SK-N-MC (cell line): ENCODE results near the gene EXOC1.

Experiments
- DNase-seq: peaks from one replicate; pipeline ENCODE4 v3.0.0-alpha.2; 2011; ENCODE audit warnings: low read depth, low spot score
- H3K27ac ChIP-seq: fragments of 200-600 bp; sonication (generic); 2 replicates; pipeline ENCODE4 v1.5.1; 2016; ENCODE audit warnings: mixed run types
- H3K36me3 ChIP-seq: fragments of 200-600 bp; sonication (generic); 2 replicates; pipeline ENCODE4 v1.6.1; 2017; ENCODE audit warnings: antibody characterized with exemption, low read length, mixed read lengths; ENCODE audit not compliant: insufficient read depth
- H3K4me3 ChIP-seq: fragments of 200-600 bp; sonication (generic); 2 replicates; pipeline ENCODE4 v1.5.1; 2016
- H3K9ac ChIP-seq: fragments of 200-600 bp; sonication (generic); 2 replicates; pipeline ENCODE4 v1.8.0; 2017; ENCODE audit warnings: mixed run types, mixed read lengths; ENCODE audit not compliant: insufficient read length
- H3K9me3 ChIP-seq: fragments of 200-600 bp; sonication (generic); 2 replicates; pipeline ENCODE4 v1.6.1; 2017; ENCODE audit warnings: low read depth, mild to moderate bottlenecking, antibody characterized with exemption, low read length, moderate library complexity, mixed read lengths
- EZH2 ChIP-seq: fragments of 200-600 bp; sonication (generic); IDR thresholded peaks from one replicate; pipeline ENCODE4 v1.6.1; 2017; ENCODE audit warnings: antibody characterized with exemption
- FOXP2 ChIP-seq: optimal IDR thresholded peaks from 2 replicates; pipeline ENCODE3; 2011; ENCODE audit warnings: mild to moderate bottlenecking, moderate library complexity; ENCODE audit not compliant: insufficient read depth; ENCODE audit errors: extremely low read length, control extremely low read depth
- POLR2AphosphoS5 ChIP-seq: IDR thresholded peaks from 2 replicates; pipeline ENCODE4 v1.6.1; 2012; ENCODE audit warnings: mild to moderate bottlenecking, low read depth, low read length, borderline replicate concordance

The EXOC1 gene

GRCh38 chr4:55947912-55948725 lies 94.7 kb downstream of the EXOC1 start:
- Histone ChIP-seq H3K36me3 (peaks cover 16% of the 10 kb centered on the region), H3K27ac (peak overlapping the region; percentile 2), H3K9ac (no peak overlapping the region), H3K4me3 (peak overlapping the region; percentile 91), H3K9me3 (no peaks in the 10 kb centered on the region)
- DNase-seq: no peak
- TF ChIP-seq EZH2: no peak
- TF ChIP-seq FOXP2: no peak
- no peak for TF ChIP-seq POLR2AphosphoS5

GRCh38 chr4:55948726-55949481 lies 95.5 kb downstream of the EXOC1 start, which contains the start of gene CEP135:
Gene CEP135, plus strand, starts transcription at chr4:55948945. Its CDS starts 3,186 bp downstream, at chr4:55952131.
- peak; percentile 91 for TF ChIP-seq FOXP2
- TF ChIP-seq POLR2AphosphoS5: peak; percentile 63; the same call in 1 of the 2 replicates
- TF ChIP-seq EZH2: no peak
- Histone ChIP-seq H3K9me3 (no peaks in the 10 kb centered on the region), H3K4me3 (peak within 1 kb of the TSS; percentile 91), H3K27ac (peak within 1 kb of the TSS; percentile 2), H3K9ac (peak within 1 kb of the TSS; percentile 84), H3K36me3 (peaks cover 20% of the 10 kb centered on the region)
- no peak for DNase-seq

GRCh38 chr4:55949482-55949802 lies 96.0 kb downstream of the EXOC1 start:
- TF ChIP-seq FOXP2: no peak
- no peak for TF ChIP-seq EZH2
- TF ChIP-seq POLR2AphosphoS5: no peak
- peak overlapping the region; percentile 84 for H3K9ac ChIP-seq
- no peak for DNase-seq
- H3K4me3 ChIP-seq: peak overlapping the region; percentile 91
- H3K36me3 ChIP-seq: peaks cover 25% of the 10 kb centered on the region
- H3K27ac ChIP-seq: no peak overlapping the region
- H3K9me3 ChIP-seq: no peaks in the 10 kb centered on the region

GRCh38 chr4:55951191-55951922 lies 97.9 kb downstream of the EXOC1 start:
- no peak overlapping the region for H3K4me3 ChIP-seq
- no peaks in the 10 kb centered on the region for H3K9me3 ChIP-seq
- no peak for DNase-seq
- TF ChIP-seq FOXP2: no peak
- TF ChIP-seq POLR2AphosphoS5: no peak
- no peak for TF ChIP-seq EZH2
- H3K9ac ChIP-seq: no peak overlapping the region
- H3K36me3 ChIP-seq: peaks cover 41% of the 10 kb centered on the region
- H3K27ac ChIP-seq: no peak overlapping the region
